ENCODE data around the gene WNT3.
"Not testable (repeated sequence)": the region's sequence is repeated elsewhere in the genome, so short reads cannot be mapped to it uniquely, and the experiment has no call there.

Gene WNT3

DNA sequence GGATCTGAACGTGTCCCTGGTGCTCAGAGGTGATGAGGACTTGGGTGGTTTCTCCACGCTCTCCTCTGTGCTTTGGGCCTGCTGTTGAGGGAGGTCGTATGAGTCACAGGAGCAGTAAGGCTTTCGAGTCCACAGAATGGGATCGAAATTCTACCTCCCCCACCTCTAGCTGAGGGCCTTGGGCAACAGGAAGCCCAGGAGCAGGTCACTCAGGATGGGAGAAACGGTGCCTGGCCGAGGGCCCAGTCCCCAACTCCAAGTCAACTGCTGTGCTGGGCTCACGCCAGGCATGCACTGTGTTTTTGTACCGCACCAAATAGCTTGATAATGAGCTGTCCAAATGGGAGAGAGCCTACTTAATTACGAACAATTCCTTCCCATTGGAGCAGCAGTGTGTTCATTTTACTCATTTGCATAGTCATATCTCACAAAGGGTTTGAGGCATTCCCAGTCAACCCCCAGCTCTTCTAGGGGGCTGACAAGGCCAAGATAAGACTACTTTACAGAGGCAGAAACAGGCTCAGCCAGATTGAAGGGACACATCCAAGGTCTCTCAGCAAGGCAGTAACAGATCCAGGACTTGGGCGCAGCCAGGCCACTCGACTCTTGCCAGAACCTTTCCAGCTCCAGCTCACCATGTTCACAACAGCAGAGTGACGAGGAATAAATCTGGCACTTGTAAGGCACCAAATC is 53.6 kb downstream of the WNT3 start:
- DNase-seq (ENCODE audit: low read depth): no peak

DNA sequence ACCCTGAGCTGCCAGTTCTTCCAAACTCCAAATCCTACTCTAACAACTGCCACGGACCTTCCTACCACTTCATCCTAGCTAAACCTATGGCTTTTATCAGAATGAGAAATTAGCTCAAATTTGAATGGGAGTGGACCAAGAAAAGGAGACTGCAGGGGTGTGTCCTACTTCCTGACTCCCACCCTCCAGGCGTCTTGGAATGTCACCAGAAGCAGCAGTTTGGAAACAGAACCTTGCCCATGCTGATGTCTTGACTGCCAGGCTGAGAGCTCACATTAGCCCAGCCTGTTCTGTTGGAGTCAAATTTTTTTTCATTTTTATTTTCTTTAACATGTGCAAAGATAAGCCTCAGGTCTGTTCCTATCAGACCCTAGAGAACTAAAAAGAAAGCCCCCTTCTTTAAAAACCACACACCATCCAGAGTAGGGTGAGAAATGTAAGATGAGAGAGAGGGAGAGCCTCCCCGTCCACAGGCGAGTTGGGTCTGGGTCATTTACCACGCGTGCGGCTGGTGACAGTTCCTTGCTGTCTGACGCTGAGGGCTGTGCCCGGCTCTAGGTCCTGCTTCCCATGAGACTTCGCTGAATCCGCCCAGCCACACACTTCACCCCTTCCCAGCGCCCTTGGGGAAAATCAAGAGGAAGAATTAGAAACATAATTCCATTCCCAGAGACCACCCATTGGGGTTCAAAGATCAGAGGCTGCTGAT is 54.3 kb downstream of the WNT3 start:
- DNase-seq (ENCODE audit: low read depth): no peak

GRCh38 chr17:46763416-46763815 is 55.1 kb downstream of the WNT3 start:
- no peak for DNase-seq (ENCODE audit: low read depth)

DNA sequence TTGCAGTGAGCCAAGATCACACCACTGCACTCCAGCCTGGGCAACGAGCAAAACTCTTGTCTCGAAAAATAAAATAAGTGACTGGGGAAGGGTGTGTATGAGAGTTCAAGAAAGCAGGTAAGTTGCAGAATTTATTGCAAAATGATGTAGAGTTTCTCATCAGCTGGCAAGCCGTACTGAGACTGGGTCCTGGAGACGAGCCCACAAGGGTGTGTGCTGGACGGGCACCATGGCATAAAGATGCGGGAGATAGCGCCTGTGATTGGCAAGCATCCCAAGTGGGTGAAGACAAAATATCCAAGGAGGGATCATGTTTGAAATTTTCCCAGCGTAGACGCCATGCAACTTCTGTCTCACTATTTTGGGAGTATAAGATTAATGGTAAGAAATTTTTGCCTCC is 59.4 kb downstream of the WNT3 start:
- no peak for DNase-seq (ENCODE audit: low read depth)

GRCh38 chr17:46758614-46759013 is 59.9 kb downstream of the WNT3 start:
- no peak for DNase-seq (ENCODE audit: low read depth)

GRCh38 chr17:46757588-46757987 is 60.9 kb downstream of the WNT3 start:
- not testable (repeated sequence) for DNase-seq (ENCODE audit: low read depth)

GRCh38 chr17:46756861-46757260 is 61.6 kb downstream of the WNT3 start:
- DNase-seq (ENCODE audit: low read depth): no peak

DNA sequence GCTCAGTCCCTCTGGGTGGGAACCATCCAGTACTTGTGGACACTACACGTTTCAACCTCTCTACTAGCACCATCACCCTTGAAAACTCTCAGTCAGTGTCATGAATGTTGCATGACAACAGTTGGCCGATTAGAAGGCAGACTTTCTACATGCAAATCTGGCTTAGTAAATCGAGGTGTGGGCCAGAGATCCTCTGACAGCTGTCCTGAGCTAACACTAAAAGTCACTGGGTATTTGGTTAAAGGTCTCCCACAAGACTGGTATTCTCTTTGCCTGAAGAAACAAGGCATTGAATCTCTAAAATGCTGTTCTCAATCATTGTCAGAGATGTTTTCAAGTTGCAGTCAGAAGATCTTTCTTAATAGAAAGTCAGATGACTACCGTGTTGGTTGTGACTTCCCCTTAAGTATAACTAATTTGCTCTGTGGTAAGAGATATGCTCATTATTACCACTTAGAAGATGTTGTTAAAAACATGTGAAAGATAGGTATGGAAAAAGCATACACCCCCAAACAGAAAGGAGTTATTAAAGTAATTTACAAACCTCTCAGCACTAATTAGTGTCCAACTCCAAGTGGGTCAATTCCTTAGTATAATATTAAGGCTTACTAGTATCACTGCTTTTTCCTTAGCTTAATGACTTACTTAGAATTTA is 62.3 kb downstream of the WNT3 start:
- DNase-seq (ENCODE audit: low read depth): no peak

- DNase-seq (ENCODE audit: low read depth): no peak
Observed at GRCh38 chr17:46753776-46754175, 64.7 kb downstream of the WNT3 start.

DNA sequence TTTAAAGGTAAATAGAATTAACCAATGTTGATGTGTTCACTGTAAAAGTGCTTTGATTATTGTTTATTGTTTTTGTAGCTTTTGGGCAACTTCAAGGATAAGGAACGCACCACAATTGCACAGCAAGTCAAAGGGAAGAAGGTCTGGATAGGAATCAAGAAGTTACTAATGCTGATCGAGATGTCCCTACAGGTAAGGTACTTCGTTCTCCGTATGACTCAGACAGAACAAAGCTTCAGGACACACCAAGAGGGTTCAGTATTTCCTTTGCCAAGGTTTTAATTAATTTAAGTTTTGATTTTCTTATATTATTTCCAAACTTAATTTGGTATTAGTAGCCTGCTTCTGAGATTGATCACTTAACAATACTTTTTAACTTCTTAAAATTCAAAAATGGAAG is 67.1 kb downstream of the WNT3 start:
- DNase-seq (ENCODE audit: low read depth): no peak

DNA sequence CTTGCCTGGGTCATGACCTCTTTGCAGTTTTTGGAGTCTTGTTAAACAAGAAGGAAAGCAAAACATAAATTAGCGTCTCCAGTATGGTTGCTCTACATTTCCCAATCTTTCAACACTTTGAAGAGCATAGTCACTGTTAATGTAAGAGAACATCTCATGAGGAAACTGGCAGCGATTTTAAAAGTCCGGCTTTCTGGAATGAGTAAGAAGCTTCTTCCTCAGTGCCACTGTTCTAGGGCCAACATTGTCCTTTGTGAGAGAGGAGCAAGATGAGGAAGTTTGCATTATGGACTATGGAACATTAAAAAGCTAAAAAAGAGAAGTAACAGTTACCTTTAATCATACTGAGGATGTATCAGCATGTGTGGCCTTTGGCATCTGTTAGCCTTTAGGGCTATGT is 73.1 kb downstream of the WNT3 start:
- no peak for DNase-seq (ENCODE audit: low read depth)

GRCh38 chr17:46744441-46744840 is 74.1 kb downstream of the WNT3 start:
- no peak for DNase-seq (ENCODE audit: low read depth)

- DNase-seq (ENCODE audit: low read depth): no peak
Observed at GRCh38 chr17:46742565-46743270, 75.8 kb downstream of the WNT3 start.

DNA sequence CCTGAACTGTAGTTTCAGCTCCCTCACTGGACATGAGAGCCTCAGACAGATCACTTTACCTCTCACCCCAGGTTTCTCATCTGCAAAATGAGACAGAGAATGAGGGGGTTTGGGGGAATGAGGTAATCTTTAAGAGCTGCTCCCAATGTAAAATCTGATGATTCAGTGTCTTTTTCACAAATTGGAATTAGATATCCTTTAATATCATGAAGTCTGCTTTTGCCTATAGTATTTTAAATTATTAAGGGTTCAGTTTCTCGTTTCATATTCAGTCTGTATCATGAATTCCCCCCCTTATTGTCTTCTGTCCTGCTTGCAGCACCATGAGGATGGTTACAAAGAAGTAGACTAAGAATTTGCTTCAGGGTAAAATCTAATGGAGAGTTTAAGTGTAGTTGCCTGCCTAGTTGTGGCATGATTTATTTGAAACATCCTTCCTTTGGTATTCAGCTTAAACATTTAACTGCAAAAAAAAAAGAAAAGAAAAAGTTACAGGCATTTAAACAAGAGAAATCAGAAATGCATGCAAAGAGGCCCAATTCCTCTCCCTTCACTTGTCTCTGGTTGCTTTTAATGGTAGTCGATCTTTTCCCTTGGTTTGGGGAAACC is 77.3 kb downstream of the WNT3 start:
- DNase-seq (ENCODE audit: low read depth): no peak

GRCh38 chr17:46739982-46740381 is 78.5 kb downstream of the WNT3 start:
- no peak for DNase-seq (ENCODE audit: low read depth)

GRCh38 chr17:46738544-46738943 is 79.9 kb downstream of the WNT3 start:
- no peak for DNase-seq (ENCODE audit: low read depth)

DNA sequence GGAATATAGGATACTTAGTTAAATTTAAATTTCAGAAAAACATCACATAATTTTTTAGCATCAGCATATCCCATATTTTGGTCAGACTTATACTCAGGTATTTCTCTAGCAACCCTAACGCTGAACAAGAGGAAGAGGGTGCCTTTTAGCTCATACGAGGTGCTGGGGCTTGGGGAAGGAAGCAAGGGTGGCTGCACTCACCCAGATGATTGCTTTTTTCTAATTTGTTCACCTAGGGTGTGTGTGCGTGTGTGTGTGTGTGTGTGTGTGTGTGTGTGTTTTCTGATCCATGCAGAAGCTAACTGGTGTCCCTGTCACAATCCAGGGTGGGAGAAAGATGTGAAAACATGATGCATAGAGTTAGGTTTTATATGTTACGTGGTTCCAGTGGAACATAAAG is 81.2 kb downstream of the WNT3 start:
- no peak for DNase-seq (ENCODE audit: low read depth)

DNA sequence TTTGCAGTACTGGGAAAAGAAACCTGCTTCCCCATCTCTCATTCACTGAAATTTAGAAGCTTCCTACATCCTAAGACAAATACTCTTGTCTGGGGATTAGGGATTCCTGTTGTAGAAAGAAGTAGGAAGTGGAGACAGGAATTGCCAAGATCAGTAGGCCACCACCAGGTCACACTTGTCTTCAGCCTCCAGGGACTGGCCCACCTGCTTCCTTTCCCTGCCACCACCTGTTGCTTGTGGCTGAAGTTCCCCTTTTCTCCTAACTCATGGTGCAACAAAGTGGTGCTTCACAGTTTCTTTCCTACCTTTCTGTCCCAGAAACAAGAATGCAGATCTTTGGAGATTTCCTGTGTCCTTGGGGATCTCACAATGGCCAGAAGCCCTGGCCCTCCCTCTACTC is 82.4 kb downstream of the WNT3 start:
- no peak for DNase-seq (ENCODE audit: low read depth)

DNA sequence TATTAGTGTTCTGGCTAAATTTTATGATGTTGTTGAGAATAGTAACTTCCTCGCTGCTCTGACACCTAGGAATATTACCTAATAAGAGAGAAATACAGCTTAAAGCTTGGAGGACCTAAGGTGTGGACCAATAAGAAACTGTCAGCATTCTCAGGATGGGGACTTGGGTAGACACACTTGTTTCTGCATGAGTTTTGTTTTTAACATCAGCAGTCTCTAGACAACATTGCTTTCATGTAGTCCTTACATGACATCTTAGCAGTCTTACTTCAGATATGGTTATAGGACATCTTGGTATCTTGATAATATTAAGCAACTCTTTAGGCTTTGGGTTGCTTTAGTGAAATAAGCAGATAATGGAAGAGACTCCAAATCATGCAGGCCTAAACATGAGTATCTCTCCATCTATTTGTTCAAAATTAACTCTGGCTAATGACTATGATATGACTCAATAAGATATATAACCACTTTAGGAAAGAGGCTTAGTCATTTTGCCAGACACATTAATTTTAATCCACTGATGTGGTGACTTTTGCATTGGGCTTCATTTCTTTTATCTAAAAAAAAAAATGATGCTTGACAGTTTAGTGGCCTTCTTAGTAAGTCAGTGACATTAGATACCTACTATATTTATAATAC is 84.5 kb downstream of the WNT3 start:
- DNase-seq (ENCODE audit: low read depth): no peak

GRCh38 chr17:46732754-46733398 is 85.6 kb downstream of the WNT3 start:
- no peak for DNase-seq (ENCODE audit: low read depth)

DNA sequence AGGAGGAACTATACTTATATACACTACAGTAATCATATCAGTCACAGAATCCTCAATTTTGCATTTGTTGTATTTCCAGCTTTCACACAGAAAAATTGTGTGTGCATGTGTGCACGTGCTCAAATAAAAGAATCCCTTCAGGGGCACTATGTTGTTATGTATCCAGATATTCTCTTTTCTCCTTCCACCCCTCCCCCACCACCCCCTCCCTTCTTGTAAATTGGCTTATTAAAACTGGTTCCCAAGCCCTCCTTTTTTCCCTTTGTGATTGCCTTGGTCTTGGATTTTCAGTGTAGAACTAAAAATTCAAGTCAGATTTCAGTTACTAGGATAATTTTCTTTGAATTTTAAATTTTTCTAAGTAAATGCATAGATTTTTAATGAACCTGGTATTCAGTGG is 86.3 kb downstream of the WNT3 start:
- DNase-seq (ENCODE audit: low read depth): no peak

Measured in activated T-cell treated with anti-CD3 and anti-CD28 coated beads for 1 hour (primary cell).